GM10266 (cell line): Measurements from ENCODE around the gene NUTF2.

Source experiments
- DNase-seq: peaks from one replicate; pipeline ENCODE4 v3.0.0; 2012; ENCODE audit errors: extremely low spot score
- CTCF ChIP-seq: IDR thresholded peaks from 2 replicates; pipeline ENCODE4 v1.5.1; 2012; ENCODE audit warnings: mild to moderate bottlenecking, low read depth; ENCODE audit not compliant: control insufficient read depth, insufficient read depth; ENCODE audit errors: missing control alignments

The NUTF2 gene

GRCh38 chr16:67877064-67877463, 30.3 kb downstream of the NUTF2 start:
- TF ChIP-seq CTCF: no peak
- DNase-seq: no peak

GRCh38 chr16:67878232-67878631, 31.5 kb downstream of the NUTF2 start:
- no peak for TF ChIP-seq CTCF
- DNase-seq: no peak

GRCh38 chr16:67878846-67879245, 32.1 kb downstream of the NUTF2 start:
- no peak for TF ChIP-seq CTCF
- DNase-seq: no peak

GRCh38 chr16:67879462-67879861, 32.7 kb downstream of the NUTF2 start:
- TF ChIP-seq CTCF: no peak
- DNase-seq: no peak

- TF ChIP-seq CTCF: no peak
- no peak for DNase-seq
Measured at GRCh38 chr16:67879936-67880335, 33.2 kb downstream of the NUTF2 start.

GRCh38 chr16:67880584-67880983, 33.9 kb downstream of the NUTF2 start:
- no peak for TF ChIP-seq CTCF
- no peak for DNase-seq

- DNase-seq: no peak
- TF ChIP-seq CTCF: no peak
Measured at GRCh38 chr16:67881621-67882161, 35.0 kb downstream of the NUTF2 start.
